ENCODE data around the gene VAMP1.
"Not testable (repeated sequence)": the region's sequence is repeated elsewhere in the genome, so short reads cannot be mapped to it uniquely, and the experiment has no call there.

DNA sequence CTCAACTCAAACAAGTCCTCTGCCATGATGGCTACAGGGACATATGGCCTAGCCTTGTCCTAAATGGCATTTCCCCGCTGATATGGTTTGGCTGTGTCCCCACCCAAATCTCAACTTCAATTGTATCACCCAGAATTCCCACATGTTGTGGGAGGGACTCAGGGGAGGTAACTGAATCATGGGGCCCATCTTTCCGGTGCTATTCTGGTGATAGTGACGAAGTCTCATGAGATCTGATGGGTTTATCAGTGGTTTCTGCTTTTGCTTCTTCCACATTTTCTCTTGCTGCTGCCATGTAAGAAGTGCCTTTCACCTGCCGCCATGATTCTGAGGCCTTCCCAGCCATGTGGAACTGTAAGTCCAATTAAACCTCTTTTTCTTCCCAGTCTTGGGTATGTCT lies 3.7 kb downstream of the VAMP1 start:
- TF ChIP-seq, protein P1, sequence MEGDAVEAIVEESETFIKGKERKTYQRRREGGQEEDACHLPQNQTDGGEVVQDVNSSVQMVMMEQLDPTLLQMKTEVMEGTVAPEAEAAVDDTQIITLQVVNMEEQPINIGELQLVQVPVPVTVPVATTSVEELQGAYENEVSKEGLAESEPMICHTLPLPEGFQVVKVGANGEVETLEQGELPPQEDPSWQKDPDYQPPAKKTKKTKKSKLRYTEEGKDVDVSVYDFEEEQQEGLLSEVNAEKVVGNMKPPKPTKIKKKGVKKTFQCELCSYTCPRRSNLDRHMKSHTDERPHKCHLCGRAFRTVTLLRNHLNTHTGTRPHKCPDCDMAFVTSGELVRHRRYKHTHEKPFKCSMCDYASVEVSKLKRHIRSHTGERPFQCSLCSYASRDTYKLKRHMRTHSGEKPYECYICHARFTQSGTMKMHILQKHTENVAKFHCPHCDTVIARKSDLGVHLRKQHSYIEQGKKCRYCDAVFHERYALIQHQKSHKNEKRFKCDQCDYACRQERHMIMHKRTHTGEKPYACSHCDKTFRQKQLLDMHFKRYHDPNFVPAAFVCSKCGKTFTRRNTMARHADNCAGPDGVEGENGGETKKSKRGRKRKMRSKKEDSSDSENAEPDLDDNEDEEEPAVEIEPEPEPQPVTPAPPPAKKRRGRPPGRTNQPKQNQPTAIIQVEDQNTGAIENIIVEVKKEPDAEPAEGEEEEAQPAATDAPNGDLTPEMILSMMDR (IDR thresholded peaks at IDR 0.05; ENCODE audit: low read depth, low read length): not testable (repeated sequence)
- not testable (repeated sequence) for TF ChIP-seq EZH2phosphoT487 (IDR thresholded peaks at IDR 0.05; ENCODE audit: low read depth)

Data from OCI-LY3 (cell line).